Stimulated activated CD4-positive, alpha-beta T cell treated with anti-CD3 and anti-CD28 coated beads, TNF-alpha, amount 100 ng/mL, for 48 hours (primary cell): ENCODE data around the gene SLMAP.
"Not testable (repeated sequence)": the region's sequence is repeated elsewhere in the genome, so short reads cannot be mapped to it uniquely, and the experiment has no call there.

Source experiments
- DNase-seq, 3 donors: peaks; one replicate each; pipeline ENCODE4 v3.0.0-alpha.2; 2020; ENCODE audit warnings: low read depth in 3 of 3

The SLMAP gene

GRCh38 chr3:57794501-57794900 lies 38.4 kb downstream of the SLMAP start:
- no peak for DNase-seq

GRCh38 chr3:57794951-57795350 lies 38.8 kb downstream of the SLMAP start:
- DNase-seq, result no peak

GRCh38 chr3:57796261-57796660 lies 40.2 kb downstream of the SLMAP start:
- no peak for DNase-seq

GRCh38 chr3:57797701-57798487 lies 41.8 kb downstream of the SLMAP start:
- DNase-seq, result no peak

- DNase-seq, result no peak
These were observed 47.6 kb downstream of the SLMAP start for GRCh38 chr3:57803647-57804081.

- DNase-seq, result no peak
These were observed 49.2 kb downstream of the SLMAP start for GRCh38 chr3:57805266-57805665.

GRCh38 chr3:57805674-57806073 lies 49.6 kb downstream of the SLMAP start:
- no peak for DNase-seq

GRCh38 chr3:57806195-57806594 lies 50.1 kb downstream of the SLMAP start:
- not testable (repeated sequence) for DNase-seq

GRCh38 chr3:57808961-57809608 lies 53.0 kb downstream of the SLMAP start:
- DNase-seq, result no peak

GRCh38 chr3:57809609-57809968 lies 53.5 kb downstream of the SLMAP start:
- DNase-seq, result no peak

- DNase-seq, result no peak
These were observed 53.9 kb downstream of the SLMAP start for GRCh38 chr3:57810048-57810447.

- no peak for DNase-seq
These were observed 54.5 kb downstream of the SLMAP start for GRCh38 chr3:57810471-57811137.

- no peak for DNase-seq
These were observed 58.9 kb downstream of the SLMAP start for GRCh38 chr3:57815036-57815435.

- DNase-seq, result no peak
These were observed 60.5 kb downstream of the SLMAP start for GRCh38 chr3:57816471-57817095.

- no peak for DNase-seq
These were observed 62.7 kb downstream of the SLMAP start for GRCh38 chr3:57818772-57819171.

GRCh38 chr3:57820479-57820878 lies 64.4 kb downstream of the SLMAP start:
- no peak for DNase-seq

GRCh38 chr3:57821765-57822164 lies 65.7 kb downstream of the SLMAP start:
- no peak for DNase-seq

- DNase-seq, result no peak
These were observed 66.6 kb downstream of the SLMAP start for GRCh38 chr3:57822686-57823085.

- no peak for DNase-seq
These were observed 69.0 kb downstream of the SLMAP start for GRCh38 chr3:57825116-57825515.

GRCh38 chr3:57826245-57826951 lies 70.3 kb downstream of the SLMAP start:
- DNase-seq, result no peak

GRCh38 chr3:57826952-57827723 lies 71.0 kb downstream of the SLMAP start:
- no peak for DNase-seq
